Measurements from ENCODE around the gene HPSE.
"Not testable (repeated sequence)": the region's sequence is repeated elsewhere in the genome, so short reads cannot be mapped to it uniquely, and the experiment has no call there.

HPSE gene

DNA sequence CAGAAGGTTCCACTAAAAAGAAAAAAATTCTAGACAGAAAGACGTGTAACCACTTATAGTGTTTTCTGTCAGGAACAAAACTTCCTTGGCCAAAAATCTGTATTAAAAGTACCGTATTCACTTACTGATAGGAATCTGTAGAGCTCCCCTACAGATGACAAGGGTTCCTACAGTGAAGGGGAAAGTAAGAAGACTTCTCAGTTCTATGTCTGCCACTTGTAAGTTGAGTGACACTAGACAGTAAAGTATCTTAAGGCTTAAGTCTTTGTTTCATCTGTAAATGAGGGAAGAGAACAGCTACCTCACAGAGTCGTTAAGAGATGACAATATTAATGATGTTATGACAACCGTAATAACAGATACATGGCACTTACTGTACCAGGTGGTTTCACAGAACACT lies 53.3 kb downstream of the HPSE start:
- DNase-seq = no peak

DNA sequence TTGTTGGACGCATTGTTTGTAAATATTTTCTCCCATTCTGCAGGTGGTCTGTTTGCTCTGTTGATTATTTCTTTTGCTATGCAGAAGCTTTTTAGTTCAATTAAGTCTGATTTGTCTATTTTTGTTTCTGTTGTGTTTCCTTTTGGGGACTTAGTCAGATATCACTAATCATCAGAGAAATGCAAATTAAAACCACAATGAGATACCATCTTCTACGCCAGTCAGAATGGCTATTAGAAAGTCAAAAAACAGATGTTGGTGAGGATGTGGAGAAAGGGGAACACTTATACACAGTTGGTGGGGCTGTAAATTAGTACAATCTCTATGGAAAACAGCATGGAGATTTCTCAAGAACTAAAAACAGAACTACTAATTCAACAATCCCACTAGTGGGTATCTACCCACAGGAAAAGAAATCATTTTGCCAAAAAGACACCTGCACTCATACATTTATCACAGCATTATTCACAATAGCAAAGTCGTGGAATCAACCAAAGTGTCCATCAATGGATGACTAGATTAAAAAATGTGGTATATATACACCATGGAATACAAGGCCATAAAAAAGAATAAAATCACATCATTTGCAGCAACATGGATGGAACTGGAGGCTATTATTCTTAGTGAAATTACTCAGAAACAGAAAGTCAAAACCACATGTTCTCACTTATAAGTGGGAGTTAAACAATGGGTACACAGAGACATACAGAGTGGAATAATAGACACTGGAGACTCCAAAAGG lies 58.2 kb downstream of the HPSE start:
- peak in 1 of 2 donors; percentile 12 for DNase-seq

DNA sequence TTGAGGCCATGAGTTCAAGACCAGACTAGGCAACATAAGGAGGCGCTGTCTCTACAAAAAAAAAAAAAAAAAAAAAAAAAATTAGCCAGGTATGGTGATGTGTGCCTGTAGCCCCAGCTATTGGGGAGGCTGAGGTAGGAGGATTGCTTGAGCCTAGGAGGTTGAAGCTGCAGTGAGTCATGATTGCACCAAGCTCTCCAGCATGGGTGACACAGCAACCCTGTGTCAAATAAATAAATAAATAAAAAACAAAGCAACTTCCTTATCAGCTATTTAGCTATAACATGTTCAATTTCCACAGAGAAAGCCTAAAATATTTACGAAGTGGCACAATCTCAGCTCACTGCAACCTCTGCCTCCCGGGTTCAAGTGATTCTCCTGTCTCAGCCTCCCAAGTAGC lies 60.7 kb downstream of the HPSE start:
- DNase-seq = not testable (repeated sequence)

DNA sequence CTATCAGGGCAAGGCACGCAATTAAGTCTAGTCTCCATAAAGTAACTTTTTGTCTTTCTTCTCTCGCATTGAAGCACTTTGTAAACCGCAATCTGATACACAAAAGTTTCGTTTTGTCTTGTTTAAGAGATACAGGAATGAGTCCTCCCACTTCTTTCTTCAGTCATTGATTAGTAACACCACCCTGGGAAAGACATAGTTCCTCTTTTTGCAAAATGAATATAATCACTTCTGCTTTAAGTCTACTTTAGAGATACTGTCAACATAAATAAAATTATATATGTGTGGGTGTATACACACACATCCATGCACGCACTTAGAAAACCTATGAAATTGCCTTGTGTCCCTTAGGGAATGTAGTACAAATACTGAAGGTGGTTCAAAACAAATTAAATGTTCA lies 61.7 kb downstream of the HPSE start:
- no peak for DNase-seq

DNA sequence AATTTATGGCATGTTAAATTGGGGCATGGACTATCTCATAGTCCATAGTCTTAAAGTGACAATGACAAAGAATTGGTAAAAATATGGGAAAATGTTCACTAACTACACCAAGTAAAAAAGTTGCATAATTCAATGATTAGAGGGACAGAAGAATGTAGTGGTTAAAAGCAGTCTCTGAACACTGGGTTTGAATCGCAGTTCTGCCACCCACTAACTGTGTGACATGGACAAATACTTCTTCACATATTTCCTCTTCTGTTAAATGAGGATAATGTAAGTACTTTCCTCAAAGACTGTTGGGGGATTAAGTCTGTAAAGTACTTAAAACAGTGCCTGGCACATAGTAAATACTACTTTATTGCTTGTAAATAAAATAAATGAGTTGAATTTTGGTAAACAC lies 65.4 kb downstream of the HPSE start:
- no peak for DNase-seq

DNA sequence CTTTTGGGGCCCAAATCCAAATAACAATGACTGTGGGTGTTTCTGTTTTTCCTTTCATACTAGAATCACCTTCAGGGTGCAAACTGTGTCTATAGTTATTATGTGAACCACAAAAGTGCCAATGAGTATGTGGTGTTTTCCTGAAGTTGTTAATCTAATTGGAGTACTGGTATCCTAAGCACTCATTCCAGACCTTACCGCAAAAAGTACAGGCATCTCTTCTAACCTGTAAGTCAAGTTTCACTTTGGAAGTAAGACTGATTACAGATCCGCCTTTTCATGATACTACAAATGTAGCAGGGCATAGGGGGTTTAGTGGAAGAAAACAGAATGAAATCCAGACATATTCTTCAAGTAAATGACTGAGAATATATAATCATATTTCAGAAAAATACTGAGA lies 66.2 kb downstream of the HPSE start:
- no peak for DNase-seq

DNA sequence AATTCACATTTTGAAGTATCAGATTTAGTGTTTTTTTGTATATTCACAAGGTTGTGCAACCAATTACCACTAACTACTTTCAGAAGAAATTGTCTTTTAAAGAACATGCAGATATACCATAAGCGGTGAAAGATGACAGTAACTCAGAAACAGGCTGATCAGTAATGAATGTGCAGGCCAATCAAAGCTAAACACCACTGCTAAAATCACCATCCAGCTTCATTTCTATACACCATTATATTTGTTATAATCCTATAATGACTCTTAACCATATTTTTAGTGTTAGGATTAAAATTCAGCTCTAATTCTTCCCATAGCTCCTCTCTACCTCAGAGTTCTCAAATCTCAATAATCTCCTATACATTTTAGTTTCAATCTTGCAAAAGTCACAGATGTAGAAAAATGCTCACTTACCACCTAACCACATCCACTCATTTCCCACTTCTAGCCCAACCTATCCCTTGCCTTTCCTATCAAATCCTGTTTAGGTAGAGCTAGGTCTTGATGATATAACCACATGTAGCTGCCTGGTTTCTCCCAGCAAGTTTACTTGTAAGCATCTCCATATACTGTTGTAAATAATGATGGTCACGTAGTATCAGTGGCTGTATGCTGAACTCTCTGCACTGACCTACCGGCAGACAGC lies 66.7 kb downstream of the HPSE start:
- no peak for DNase-seq

DNA sequence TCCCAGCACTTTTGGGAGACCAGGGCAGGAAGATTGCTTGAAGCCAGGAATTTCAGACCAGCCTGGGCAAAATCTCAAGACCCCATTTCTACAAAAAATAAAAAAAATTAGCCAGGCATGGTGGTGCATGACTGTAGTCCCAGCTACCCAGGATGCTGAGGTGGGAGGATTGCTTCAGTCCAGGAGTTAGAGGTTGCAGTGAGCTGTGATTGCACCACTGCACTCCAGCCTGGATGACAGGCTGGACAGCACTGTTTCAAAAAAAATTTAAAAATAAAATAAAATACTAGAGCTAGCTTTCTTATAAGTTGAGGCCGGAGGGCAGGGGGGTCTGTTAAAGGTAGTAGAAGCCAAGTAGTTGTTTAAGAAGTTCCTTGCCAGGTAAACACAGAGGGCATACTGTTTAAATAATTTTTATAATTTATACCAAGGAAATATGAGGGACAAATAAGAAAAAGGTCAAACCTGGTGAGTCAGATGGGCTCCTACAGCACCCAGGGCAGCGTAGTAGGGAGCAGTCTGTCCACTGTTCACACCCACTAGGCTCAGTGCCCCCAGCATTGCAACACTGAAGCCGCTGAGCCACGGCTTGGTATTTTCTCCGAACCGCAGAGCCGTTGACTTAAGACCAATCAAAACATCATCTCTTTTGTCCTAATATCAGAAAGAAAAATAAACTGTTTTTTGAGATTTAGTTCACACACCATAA lies 67.4 kb downstream of the HPSE start:
- DNase-seq = no peak

DNA sequence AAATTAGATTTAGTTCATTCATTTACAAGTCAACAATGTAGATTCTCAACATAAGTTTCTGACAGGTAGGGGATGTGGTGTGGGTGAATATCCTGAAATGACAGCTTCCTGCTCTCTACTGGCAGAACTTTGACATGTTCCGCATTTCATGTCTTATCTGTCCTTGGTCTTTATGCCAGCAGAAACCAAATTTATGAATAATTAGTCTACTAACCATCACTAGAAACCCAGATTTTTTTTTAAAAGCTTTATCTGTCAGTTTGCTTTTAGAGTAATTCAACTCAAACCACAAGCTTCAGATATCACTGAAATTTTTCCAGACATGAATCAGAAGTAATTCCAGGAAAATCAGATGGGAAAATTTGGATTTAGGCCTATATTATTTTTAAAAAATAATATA lies 68.0 kb downstream of the HPSE start:
- peak in 1 of 2 donors; percentile 26 for DNase-seq

DNA sequence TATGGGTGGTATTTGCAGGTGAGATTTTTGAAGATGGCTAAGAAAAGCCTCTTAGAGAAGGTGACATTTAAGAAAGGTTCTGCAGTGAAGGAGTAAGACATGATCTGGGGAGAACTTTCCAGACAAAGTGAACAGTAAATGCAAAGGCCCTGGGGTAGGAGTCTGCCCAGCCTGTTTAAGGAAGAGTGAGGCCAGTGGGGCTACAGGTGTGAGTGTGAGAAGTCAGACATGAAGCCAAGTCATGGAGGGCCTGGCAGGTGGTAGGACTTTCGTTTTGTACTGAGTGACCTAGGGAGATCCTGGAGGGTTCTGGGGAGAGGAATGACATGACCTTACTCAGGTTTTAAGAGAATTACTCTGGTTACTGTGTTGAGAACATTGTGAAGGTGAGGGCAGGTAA lies 71.5 kb downstream of the HPSE start:
- DNase-seq = no peak

DNA sequence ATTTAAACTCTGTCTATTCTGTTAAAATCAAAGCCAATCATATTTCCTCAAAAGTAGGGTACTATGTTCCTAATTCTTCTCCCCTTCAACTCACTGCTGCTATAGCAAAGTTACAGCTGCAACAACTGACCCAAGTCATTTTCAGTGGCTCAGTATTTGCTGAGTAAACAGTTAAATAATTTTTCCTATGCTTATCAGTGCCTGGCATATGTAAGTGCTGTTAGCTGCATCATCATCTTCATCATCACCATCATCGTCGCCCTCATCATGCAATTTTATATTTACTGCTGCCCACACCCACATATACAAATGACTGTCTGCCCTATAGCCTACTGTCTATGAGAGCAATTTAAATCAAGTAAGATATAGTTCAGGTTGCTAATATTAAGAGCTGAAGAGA lies 72.0 kb downstream of the HPSE start:
- DNase-seq = no peak

DNA sequence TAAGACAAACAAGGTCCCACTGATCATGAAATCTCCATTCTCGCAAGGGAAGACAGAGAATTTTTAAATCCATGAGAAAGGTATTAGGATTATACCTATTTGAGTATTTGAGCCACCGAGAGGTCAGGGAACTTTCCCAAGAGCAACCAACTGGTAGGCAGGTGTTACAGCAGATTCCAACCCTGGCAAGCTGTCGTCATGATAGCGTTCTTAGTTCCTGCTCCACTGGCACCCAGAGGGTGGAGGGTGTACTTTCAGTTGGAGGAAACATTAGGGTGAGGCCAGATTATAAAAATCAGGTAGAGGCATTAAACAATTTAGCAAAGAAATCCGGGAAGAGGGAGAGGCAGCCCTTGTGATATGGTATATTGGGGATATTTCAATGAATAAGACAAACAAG lies 73.3 kb downstream of the HPSE start:
- no peak for DNase-seq

DNA sequence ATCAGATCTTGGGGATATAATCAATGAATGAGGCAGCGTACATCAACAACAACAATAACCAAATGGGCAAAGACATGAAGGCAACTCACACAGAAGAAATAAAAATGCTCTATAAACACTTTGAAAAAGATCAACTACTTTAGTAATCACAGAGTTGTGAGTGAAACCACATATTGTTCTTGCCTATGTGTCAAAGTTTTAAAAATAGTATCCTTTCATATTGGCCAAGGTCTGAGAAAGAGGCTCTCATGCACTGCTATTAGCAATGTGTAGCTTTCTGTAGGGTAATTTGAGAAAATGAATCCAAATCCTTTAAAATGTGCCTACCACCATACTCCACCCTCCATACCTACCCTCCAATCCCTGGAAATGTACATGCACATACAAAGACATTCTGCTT lies 75.1 kb downstream of the HPSE start:
- DNase-seq = no peak

DNA sequence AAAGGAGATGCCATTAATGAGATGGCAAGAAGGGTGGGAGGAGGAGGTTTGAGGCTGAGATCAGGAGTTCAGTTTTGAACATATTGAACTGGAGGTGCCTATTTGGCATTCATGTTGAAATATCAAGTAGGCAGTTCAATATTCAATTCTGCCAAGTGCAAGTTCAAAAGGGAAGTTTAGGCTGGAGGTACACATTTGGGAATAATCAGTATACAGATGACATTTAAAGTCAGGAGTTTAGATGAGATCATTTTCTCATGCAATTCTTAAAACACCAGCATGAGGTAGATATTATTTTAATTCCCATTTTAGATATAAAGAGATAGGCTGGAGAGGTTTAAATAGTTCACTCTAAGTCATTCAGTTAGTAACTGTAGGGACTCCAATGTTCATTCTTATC lies 76.2 kb downstream of the HPSE start:
- DNase-seq = no peak

DNA sequence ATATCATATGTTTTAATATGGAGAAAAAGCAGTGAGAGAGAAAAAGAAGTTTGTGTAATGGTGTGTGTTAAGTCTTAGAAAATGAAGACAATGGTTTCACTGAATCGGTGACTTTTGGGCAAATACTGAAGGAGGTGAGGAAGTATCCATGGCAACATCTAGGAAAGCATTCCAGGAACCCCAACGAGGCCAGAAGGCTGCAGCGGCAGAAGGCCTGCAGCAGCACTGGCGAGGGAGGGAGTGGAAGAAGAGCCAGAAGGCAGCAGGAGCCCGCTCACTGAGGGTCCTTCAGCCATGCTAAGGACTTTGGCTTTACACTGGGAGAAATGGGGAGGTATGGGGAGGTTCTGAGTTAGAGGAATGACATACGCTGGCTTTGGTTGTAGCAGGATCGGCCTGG lies 76.8 kb downstream of the HPSE start:
- no peak for DNase-seq

DNA sequence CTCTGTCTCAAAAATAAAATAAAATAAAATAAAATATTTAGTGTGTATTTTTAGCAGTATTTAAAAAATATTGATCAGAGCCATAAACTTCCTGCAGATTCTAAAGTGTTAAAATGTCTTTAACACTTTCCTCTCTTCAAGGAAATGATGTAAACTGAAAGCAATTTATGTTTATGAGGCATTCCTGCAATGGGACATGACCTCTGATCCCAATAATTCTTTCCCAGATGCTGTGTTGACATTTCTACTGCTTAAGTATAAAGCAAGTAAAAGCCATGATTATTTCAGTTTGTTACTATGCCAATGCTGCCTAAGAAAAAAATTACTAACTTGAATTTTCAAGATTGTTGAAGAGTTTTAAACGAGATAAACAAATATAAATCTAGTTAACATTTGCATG lies 79.1 kb downstream of the HPSE start:
- DNase-seq = no peak

DNA sequence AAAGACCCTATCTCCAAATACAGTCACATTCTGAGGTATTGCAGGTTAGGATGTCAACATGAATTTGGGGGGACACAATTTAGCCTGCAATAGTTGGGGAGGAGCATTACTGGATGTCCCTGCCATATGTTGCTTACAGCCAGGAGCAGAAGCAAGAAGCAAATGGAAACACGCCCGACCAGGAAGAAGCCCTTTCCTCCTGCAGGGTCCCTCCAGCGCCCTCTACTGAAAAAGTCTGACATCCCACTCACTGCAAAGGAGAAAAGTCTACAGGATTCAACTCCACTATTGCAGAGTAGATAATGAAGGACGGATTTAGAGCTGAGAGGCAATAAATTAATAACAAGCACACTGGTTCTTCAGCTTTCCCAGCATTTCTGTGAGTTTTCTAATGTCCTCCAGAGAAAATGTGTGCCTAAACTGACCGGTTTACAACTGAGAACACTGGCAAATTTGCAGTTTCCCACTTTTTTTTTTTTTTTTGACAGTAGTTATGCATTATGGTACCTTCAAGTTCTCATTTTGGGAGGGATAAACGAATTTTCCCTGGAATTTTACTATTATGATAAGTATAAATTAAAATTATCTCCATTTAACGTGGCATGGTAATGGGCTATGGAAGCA lies 81.8 kb downstream of the HPSE start:
- peak; percentile 76 to 84 for DNase-seq

DNA sequence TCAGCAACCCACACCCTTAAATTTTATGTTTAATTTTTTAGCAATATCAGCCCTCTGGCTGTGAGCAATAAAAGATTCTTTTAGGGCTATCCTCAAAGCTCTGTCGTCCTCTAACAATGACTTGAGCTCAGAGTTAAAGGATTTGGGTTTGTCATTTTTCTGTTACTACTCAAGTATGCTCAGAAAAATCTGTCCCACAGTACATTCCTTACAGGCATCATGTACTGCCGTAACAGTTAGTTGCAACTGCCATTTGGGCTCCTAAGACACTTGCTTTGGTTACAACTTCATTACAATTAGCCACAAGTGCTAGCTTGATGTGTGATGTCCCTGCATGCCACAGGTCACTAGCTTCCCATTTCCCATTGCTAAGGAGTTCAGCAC lies 83.2 kb downstream of the HPSE start:
- no peak for DNase-seq

DNA sequence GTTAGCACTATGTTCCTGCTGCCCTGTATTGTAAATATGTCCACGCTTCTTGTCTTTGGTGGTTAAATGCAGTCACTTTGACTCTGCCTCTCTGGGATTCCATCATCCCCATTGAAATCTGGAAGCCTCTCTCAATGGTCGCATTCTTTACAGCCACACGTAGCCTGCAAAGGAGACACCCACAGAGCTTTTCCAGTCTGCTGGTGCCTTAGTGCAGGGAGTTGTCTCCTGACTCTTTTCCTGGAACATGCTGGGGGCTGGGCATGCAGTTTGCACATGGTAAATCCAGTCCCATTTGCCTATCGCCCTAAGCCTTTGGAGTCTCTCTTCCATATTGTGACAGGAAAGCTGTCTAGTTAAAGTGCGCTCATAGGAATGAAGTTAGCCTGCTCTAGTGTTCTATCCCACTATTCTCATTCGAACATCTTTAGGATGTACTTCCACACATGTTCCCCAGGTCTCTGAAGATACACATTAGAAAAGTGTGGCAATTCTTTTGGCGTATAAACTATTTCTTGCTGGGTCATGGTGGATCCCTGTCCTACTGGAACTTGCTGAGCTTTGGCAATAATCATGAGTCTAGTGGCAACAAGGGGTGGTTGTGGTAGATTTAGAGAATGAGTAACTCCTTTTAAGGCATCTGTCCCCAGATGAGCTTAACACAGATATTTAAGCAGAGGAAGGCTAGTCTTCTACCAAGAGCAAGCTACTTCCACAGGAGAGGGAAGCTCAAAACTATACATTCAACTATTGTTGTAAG lies 83.8 kb downstream of the HPSE start:
- no peak for DNase-seq

DNA sequence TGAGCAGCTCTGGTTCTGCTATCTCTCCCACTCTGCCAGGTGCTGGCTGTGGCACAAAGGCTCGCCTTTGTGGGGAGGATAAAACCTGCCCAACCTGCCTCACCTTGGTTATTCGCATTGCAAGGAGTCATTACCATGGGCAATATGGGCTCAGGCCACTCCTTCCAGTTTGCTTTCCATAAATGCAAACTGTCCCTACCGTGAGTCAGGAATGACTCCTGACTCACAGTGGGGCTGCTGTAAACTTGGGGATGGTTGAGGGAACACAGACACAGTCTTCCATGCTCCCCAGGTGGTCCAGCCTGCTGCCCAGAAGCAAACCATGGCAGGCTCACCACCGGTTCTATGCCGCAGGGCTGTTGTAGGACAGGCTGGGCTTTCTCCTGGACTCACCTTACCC lies 86.2 kb downstream of the HPSE start:
- DNase-seq = no peak

DNA sequence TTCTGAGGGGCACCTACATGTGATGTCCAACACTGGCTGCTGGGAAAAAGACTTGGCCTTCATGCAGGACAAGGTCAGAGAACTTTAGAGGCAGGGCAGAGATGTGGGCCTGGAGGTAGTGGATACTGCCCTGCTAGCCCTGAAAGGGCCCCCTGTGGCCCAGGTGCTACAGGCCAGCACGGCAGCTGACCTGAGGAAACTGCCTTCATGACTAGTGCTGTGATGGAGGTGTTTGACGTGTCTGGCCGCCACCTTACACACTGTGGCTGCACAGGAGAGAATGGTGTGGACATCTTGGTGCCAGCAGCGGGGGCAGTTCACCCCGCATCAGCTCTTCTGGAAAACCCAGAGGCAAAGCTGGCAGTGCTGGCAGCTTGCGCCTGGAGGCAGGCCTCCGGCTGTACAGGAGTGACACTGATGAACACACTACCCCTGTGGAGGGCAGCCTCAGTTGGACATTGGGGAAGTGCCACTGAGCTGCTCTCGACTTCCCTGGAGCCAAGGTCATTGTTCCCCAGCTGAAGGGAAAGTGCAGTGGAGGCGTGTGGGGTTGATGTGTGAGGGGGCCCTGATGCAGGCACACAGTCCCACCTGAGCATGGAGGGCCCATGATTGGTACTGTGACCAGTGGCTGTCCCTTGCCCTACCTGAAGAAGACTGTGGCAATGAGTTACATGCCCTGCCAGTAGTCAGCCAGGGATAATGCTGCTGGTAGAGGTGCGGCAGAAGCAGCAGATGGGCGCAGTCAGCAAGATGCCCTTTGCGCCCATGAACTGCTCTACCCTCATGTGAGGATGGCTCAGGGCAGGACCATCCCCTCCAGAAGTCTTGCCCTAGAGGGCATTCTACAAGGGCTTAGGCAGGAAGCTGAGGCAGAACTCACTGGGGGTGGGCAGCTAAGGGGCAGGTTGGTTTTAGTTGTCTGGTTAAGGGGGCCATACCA lies 87.0 kb downstream of the HPSE start:
- no peak for DNase-seq
